ENCODE results near the gene CNEP1R1. TPM values are rescaled to one million over a fixed set of nuclear protein-coding genes. Genes with fewer than 3 reads are reported as not detected.

The CNEP1R1 gene
- total and polyA plus RNA-seq, 2 donors (not counting 1 experiment from before 2014, with no cell fraction given): 18.6 to 32.9 TPM

GRCh38 chr16:50015631-50016030 is 9.4 kb upstream of the CNEP1R1 start:
- TF ChIP-seq, protein P1, sequence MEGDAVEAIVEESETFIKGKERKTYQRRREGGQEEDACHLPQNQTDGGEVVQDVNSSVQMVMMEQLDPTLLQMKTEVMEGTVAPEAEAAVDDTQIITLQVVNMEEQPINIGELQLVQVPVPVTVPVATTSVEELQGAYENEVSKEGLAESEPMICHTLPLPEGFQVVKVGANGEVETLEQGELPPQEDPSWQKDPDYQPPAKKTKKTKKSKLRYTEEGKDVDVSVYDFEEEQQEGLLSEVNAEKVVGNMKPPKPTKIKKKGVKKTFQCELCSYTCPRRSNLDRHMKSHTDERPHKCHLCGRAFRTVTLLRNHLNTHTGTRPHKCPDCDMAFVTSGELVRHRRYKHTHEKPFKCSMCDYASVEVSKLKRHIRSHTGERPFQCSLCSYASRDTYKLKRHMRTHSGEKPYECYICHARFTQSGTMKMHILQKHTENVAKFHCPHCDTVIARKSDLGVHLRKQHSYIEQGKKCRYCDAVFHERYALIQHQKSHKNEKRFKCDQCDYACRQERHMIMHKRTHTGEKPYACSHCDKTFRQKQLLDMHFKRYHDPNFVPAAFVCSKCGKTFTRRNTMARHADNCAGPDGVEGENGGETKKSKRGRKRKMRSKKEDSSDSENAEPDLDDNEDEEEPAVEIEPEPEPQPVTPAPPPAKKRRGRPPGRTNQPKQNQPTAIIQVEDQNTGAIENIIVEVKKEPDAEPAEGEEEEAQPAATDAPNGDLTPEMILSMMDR (IDR thresholded peaks at IDR 0.05): no peak
- TF ChIP-seq EZH2 (IDR thresholded peaks at IDR 0.05; ENCODE audit: borderline replicate concordance, insufficient read depth, low read depth, low read length, poor library complexity, severe bottlenecking): no peak
- Histone ChIP-seq H3K4me3 (ENCODE audit: control extremely low read depth in 1 of 5, extremely low read depth in 1 of 5, insufficient read depth in 1 of 5, low read depth in 2 of 5, low read length in 4 of 5) (no peak overlapping the region), H3K79me2 (ENCODE audit: control insufficient read depth, insufficient read depth, low read length) (no peaks in the 10 kb centered on the region), H3K4me2 (replicated peaks; ENCODE audit: low read depth, low read length, poor library complexity, severe bottlenecking) (no peak overlapping the region), H3K36me3 (replicated peaks in 1 of 2; ENCODE audit: control extremely low read depth in 1 of 2, control insufficient read depth in 1 of 2, extremely low read depth in 1 of 2, insufficient read depth in 2 of 2, low read length in 1 of 2) (no peaks in the 10 kb centered on the region), H3K4me1 (ENCODE audit: control insufficient read depth in 2 of 2, insufficient read depth in 2 of 2, low read length in 2 of 2) (no peaks in the 10 kb centered on the region), H2AFZ (ENCODE audit: insufficient read depth, low read depth, low read length, poor library complexity, severe bottlenecking) (no peak overlapping the region), H3K9ac (ENCODE audit: low read length) (no peak overlapping the region), H3K27me3 (replicated peaks in 1 of 4; ENCODE audit: control extremely low read depth in 1 of 4, control insufficient read depth in 3 of 4, insufficient read depth in 4 of 4, low read length in 3 of 4) (no peaks in the 10 kb centered on the region), H3K9me3 (ENCODE audit: control extremely low read depth in 1 of 3, control insufficient read depth in 2 of 3, insufficient read depth in 1 of 3, low read length in 2 of 3) (no peaks in the 10 kb centered on the region), H4K20me1 (ENCODE audit: control insufficient read depth, insufficient read depth, low read length, poor library complexity, severe bottlenecking) (no peaks in the 10 kb centered on the region), H3K27ac (ENCODE audit: low read length in 2 of 2) (no peak overlapping the region)
- H3K27me3 Mint-ChIP-seq: peaks cover 10% of the 10 kb centered on the region
- CTCF ChIA-PET: no interaction called here
- ATAC-seq (ENCODE audit: low read depth): no peak
- H3K4me3 Mint-ChIP-seq: no peak overlapping the region
- no peak for DNase-seq
- 60% methylated on average over 1 of the region's 2 CpGs for WGBS (ENCODE audit: insufficient coverage)
- no peaks in the 10 kb centered on the region for H3K9me3 Mint-ChIP-seq (ENCODE audit: insufficient read depth)
- intact Hi-C loops (cut with micrococcal nuclease): no loop called here
- H3K4me1 Mint-ChIP-seq: no peaks in the 10 kb centered on the region
- no peak overlapping the region for H3K27ac Mint-ChIP-seq
- POLR2A ChIA-PET: no interaction called here

- CTCF ChIA-PET: no interaction called here
These were observed 7.5 kb upstream of the CNEP1R1 start for GRCh38 chr16:50017553-50017952.

More at GRCh38 chr16:50017553-50017952, 7.5 kb upstream of the CNEP1R1 start:
- Histone ChIP-seq H4K20me1 (ENCODE audit: control insufficient read depth, insufficient read depth, low read length, poor library complexity, severe bottlenecking) (no peaks in the 10 kb centered on the region), H3K79me2 (ENCODE audit: control insufficient read depth, insufficient read depth, low read length) (no peaks in the 10 kb centered on the region), H3K9ac (ENCODE audit: low read length) (no peak overlapping the region), H3K36me3 (replicated peaks in 1 of 2; ENCODE audit: control extremely low read depth in 1 of 2, control insufficient read depth in 1 of 2, extremely low read depth in 1 of 2, insufficient read depth in 2 of 2, low read length in 1 of 2) (no peaks in the 10 kb centered on the region), H3K27ac (ENCODE audit: low read length in 2 of 2) (no peak overlapping the region), H3K4me1 (ENCODE audit: control insufficient read depth in 2 of 2, insufficient read depth in 2 of 2, low read length in 2 of 2) (no peaks in the 10 kb centered on the region), H3K4me3 (ENCODE audit: control extremely low read depth in 1 of 5, extremely low read depth in 1 of 5, insufficient read depth in 1 of 5, low read depth in 2 of 5, low read length in 4 of 5) (no peak overlapping the region), H3K9me3 (ENCODE audit: control extremely low read depth in 1 of 3, control insufficient read depth in 2 of 3, insufficient read depth in 1 of 3, low read length in 2 of 3) (no peaks in the 10 kb centered on the region), H2AFZ (ENCODE audit: insufficient read depth, low read depth, low read length, poor library complexity, severe bottlenecking) (no peak overlapping the region), H3K27me3 (replicated peaks in 1 of 4; ENCODE audit: control extremely low read depth in 1 of 4, control insufficient read depth in 3 of 4, insufficient read depth in 4 of 4, low read length in 3 of 4) (no peaks in the 10 kb centered on the region), H3K4me2 (replicated peaks; ENCODE audit: low read depth, low read length, poor library complexity, severe bottlenecking) (no peak overlapping the region)
- H3K27ac Mint-ChIP-seq: no peak overlapping the region
- ATAC-seq (ENCODE audit: low read depth): no peak
- no peak for DNase-seq
- TF ChIP-seq, protein P1 (IDR thresholded peaks at IDR 0.05): no peak
- TF ChIP-seq EZH2 (IDR thresholded peaks at IDR 0.05; ENCODE audit: borderline replicate concordance, insufficient read depth, low read depth, low read length, poor library complexity, severe bottlenecking): no peak
- POLR2A ChIA-PET: no interaction called here
- no peak overlapping the region for H3K4me3 Mint-ChIP-seq
- no peaks in the 10 kb centered on the region for H3K4me1 Mint-ChIP-seq
- intact Hi-C loops (cut with micrococcal nuclease): no loop called here
- H3K9me3 Mint-ChIP-seq (ENCODE audit: insufficient read depth): no peaks in the 10 kb centered on the region
- peaks cover 17% of the 10 kb centered on the region for H3K27me3 Mint-ChIP-seq
- 85% methylated on average over 6 of the region's 9 CpGs for WGBS (ENCODE audit: insufficient coverage)
